Cardiac muscle cell (in vitro differentiated cells and primary cell): ENCODE measurements around the gene SLC29A2. TPM values are rescaled to one million over a fixed set of nuclear protein-coding genes. Genes with fewer than 3 reads are reported as not detected.
A peak's percentile ranks its signal among the peaks of the same experiment; 100 is the strongest.

ENCODE experiments used
- DNase-seq, 2 donors: peaks; one replicate each; pipeline versions ENCODE4 v3.0.0 to v3.0.0-alpha.2; 2010 to 2017; ENCODE audit warnings: low read depth in 1 of 2, low spot score in 1 of 2
- H3K27ac ChIP-seq: fragments of 200-600 bp; sonication (generic); 2 replicates; pipeline ENCODE4 v1.5.1; 2016
- H3K27me3 ChIP-seq: fragments of 200-600 bp; sonication (generic); 2 replicates; pipeline ENCODE4 v1.6.0; 2016; ENCODE audit warnings: control low read depth
- H3K36me3 ChIP-seq: fragments of 200-600 bp; sonication (generic); 2 replicates; pipeline ENCODE4 v1.5.1; 2016; ENCODE audit warnings: control low read depth
- H3K4me1 ChIP-seq: fragments of 200-600 bp; sonication (generic); 2 replicates; pipeline ENCODE4 v1.8.1; 2017; ENCODE audit warnings: low read depth, mild to moderate bottlenecking, mixed run types
- H3K4me3 ChIP-seq: fragments of 200-600 bp; sonication (generic); 2 replicates; pipeline ENCODE4 v1.5.1; 2016; ENCODE audit warnings: mild to moderate bottlenecking
- H3K9me3 ChIP-seq: fragments of 200-600 bp; sonication (generic); 2 replicates; pipeline ENCODE4 v1.5.1; 2017; ENCODE audit warnings: low read depth, mild to moderate bottlenecking, control low read depth
- polyA plus RNA-seq: library from polyadenylated mRNA; unstranded; fragments of >200 nt; fragmentation: Nextera tagmentation; extraction: Ambion mirVana; gene quantifications from 2 replicates; pipeline ENCODE4 v1.2.1, GENCODE V29; 2016
- total RNA-seq: library from RNA; depleted of rRNA; stranded (reverse); fragments of >200 nt; gene quantifications from 2 replicates; pipeline ENCODE4 v1.2.3, GENCODE V29; 2016
- TF ChIP-seq, protein P1 (sequence below): IDR thresholded peaks from 2 replicates; pipeline ENCODE4 v1.5.1; 2012; ENCODE audit warnings: low read depth, mild to moderate bottlenecking, low read length

The SLC29A2 gene
- total and polyA plus RNA-seq, 2 experiments from 2014 or later = 36.8 to 50.2 TPM

DNA sequence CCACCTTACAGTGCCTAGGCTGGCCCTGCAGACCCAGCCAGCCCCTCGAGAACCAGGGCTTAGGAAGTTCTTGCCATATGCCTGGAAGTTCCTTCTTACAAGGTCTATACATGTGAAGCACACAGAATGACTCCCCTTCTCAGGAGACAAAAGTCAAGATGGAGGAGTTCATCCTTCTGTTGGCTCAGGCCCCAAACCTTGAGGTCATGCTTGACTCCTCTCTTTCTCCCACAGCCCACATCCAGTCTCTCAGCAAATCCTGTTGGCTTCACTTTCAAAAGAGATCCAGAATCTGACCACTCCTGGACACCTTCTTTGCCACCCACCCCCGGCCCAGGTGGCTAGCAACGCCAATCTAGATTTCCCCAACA is 53.0 kb downstream of the SLC29A2 start:
- no peak overlapping the region for H3K4me3 ChIP-seq
- H3K9me3 ChIP-seq = no peaks in the 10 kb centered on the region
- H3K4me1 ChIP-seq = peaks cover 24% of the 10 kb centered on the region
- H3K27ac ChIP-seq = no peak overlapping the region
- TF ChIP-seq, protein P1, sequence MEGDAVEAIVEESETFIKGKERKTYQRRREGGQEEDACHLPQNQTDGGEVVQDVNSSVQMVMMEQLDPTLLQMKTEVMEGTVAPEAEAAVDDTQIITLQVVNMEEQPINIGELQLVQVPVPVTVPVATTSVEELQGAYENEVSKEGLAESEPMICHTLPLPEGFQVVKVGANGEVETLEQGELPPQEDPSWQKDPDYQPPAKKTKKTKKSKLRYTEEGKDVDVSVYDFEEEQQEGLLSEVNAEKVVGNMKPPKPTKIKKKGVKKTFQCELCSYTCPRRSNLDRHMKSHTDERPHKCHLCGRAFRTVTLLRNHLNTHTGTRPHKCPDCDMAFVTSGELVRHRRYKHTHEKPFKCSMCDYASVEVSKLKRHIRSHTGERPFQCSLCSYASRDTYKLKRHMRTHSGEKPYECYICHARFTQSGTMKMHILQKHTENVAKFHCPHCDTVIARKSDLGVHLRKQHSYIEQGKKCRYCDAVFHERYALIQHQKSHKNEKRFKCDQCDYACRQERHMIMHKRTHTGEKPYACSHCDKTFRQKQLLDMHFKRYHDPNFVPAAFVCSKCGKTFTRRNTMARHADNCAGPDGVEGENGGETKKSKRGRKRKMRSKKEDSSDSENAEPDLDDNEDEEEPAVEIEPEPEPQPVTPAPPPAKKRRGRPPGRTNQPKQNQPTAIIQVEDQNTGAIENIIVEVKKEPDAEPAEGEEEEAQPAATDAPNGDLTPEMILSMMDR = no peak
- no peaks in the 10 kb centered on the region for H3K27me3 ChIP-seq
- no peaks in the 10 kb centered on the region for H3K36me3 ChIP-seq
- no peak for DNase-seq

GRCh38 chr11:66317723-66318599 is 53.6 kb downstream of the SLC29A2 start:
- H3K27ac ChIP-seq = peak overlapping the region; percentile 77
- no peaks in the 10 kb centered on the region for H3K27me3 ChIP-seq
- DNase-seq = peak in 1 of 2 donors; percentile 97

GRCh38 chr11:66317322-66317722 is 54.2 kb downstream of the SLC29A2 start:
- H3K27me3 ChIP-seq = no peaks in the 10 kb centered on the region
- TF ChIP-seq, protein P1 = no peak
- H3K4me1 ChIP-seq = peaks cover 24% of the 10 kb centered on the region
- DNase-seq = peak; percentile 36 to 87
- peak overlapping the region; percentile 77 for H3K27ac ChIP-seq
- H3K36me3 ChIP-seq = no peaks in the 10 kb centered on the region
- H3K4me3 ChIP-seq = no peak overlapping the region
- H3K9me3 ChIP-seq = no peaks in the 10 kb centered on the region

More at GRCh38 chr11:66317723-66318599, 53.6 kb downstream of the SLC29A2 start:
- Histone ChIP-seq H3K36me3 (no peaks in the 10 kb centered on the region), H3K4me3 (no peak overlapping the region), H3K4me1 (peaks cover 24% of the 10 kb centered on the region), H3K9me3 (no peaks in the 10 kb centered on the region)
- TF ChIP-seq, protein P1 = no peak

GRCh38 chr11:66316849-66317251 is 54.7 kb downstream of the SLC29A2 start, which contains the start of gene CD248:
TSS of gene CD248 (minus strand) at chr11:66317044. CDS start at chr11:66317027, 17 bp downstream.
- H3K9me3 ChIP-seq = no peaks in the 10 kb centered on the region
- peaks cover 24% of the 10 kb centered on the region for H3K4me1 ChIP-seq
- no peak within 1 kb of the TSS for H3K4me3 ChIP-seq
- no peaks in the 10 kb centered on the region for H3K36me3 ChIP-seq
- peak within 1 kb of the TSS; percentile 77 for H3K27ac ChIP-seq
- TF ChIP-seq, protein P1 = no peak
- H3K27me3 ChIP-seq = no peaks in the 10 kb centered on the region
- peak; percentile 89 to 94 for DNase-seq

- TF ChIP-seq, protein P1 = no peak
- Histone ChIP-seq H3K36me3 (no peaks in the 10 kb centered on the region), H3K4me1 (peaks cover 26% of the 10 kb centered on the region), H3K27me3 (no peaks in the 10 kb centered on the region), H3K4me3 (no peak overlapping the region), H3K9me3 (no peaks in the 10 kb centered on the region), H3K27ac (no peak overlapping the region)
- peak in 1 of 2 donors; percentile 20 for DNase-seq
Observed at GRCh38 chr11:66315921-66316811, 55.4 kb downstream of the SLC29A2 start.
